ENCODE measurements around the gene RPL18.
"Not testable (repeated sequence)": the region's sequence is repeated elsewhere in the genome, so short reads cannot be mapped to it uniquely, and the experiment has no call there.

Gene RPL18

GRCh38 chr19:48644355-48644754 is 25.4 kb upstream of the RPL18 start:
- DNase-seq, result no peak

GRCh38 chr19:48642862-48643261 is 23.9 kb upstream of the RPL18 start:
- DNase-seq, result no peak

- DNase-seq, result no peak
Measured at GRCh38 chr19:48641850-48642249, 22.9 kb upstream of the RPL18 start.

- no peak for DNase-seq
Measured at GRCh38 chr19:48639483-48640375, 20.8 kb upstream of the RPL18 start.

GRCh38 chr19:48638831-48639381 is 19.9 kb upstream of the RPL18 start:
- DNase-seq, result no peak

- peak; percentile 86 for DNase-seq
Measured at GRCh38 chr19:48637948-48638830, 19.2 kb upstream of the RPL18 start.

- peak; percentile 98 for DNase-seq
Measured at GRCh38 chr19:48637449-48637947, 18.5 kb upstream of the RPL18 start.

GRCh38 chr19:48636859-48637448 is 18.0 kb upstream of the RPL18 start, which contains the start of gene DBP:
Gene DBP (minus strand): TSS chr19:48637379. CDS start chr19:48636994, 385 bp downstream.
- DNase-seq, result no peak

GRCh38 chr19:48635966-48636858 is 17.2 kb upstream of the RPL18 start:
- no peak for DNase-seq

- peak; percentile 80 for DNase-seq
Measured at GRCh38 chr19:48635263-48635965, 16.4 kb upstream of the RPL18 start.

GRCh38 chr19:48634424-48635262 is 15.7 kb upstream of the RPL18 start:
- peak; percentile 95 for DNase-seq

GRCh38 chr19:48634036-48634342 is 15.0 kb upstream of the RPL18 start:
- no peak for DNase-seq

- DNase-seq, result no peak
Measured at GRCh38 chr19:48633148-48634035, 14.4 kb upstream of the RPL18 start.

GRCh38 chr19:48632692-48633147 is 13.7 kb upstream of the RPL18 start:
- DNase-seq, result no peak

GRCh38 chr19:48632286-48632685 is 13.3 kb upstream of the RPL18 start:
- DNase-seq, result not testable (repeated sequence)

GRCh38 chr19:48631225-48631624 is 12.2 kb upstream of the RPL18 start:
- DNase-seq, result no peak

GRCh38 chr19:48630296-48631063 is 11.5 kb upstream of the RPL18 start:
- no peak for DNase-seq
